HEK293 (cell line): ENCODE measurements around the gene ATP12A.

Experiments used
- ZBTB44 ChIP-seq: fragments of 450-650 bp; IDR thresholded peaks from 2 replicates; pipeline ENCODE4 v1.5.1; 2018; ENCODE audit warnings: missing biosample characterization, mild to moderate bottlenecking, missing genetic modification characterization
- ZEB2 ChIP-seq: fragments of 450-650 bp; formaldehyde crosslinking; IDR thresholded peaks from 2 replicates; pipeline ENCODE4 v1.5.1; 2016; ENCODE audit warnings: missing biosample characterization, missing genetic modification characterization
- ZNF146 ChIP-seq: fragments of 450-650 bp; formaldehyde crosslinking; IDR thresholded peaks from 2 replicates; pipeline ENCODE4 v1.5.1; 2016; ENCODE audit warnings: missing biosample characterization, missing genetic modification characterization
- ZNF580 ChIP-seq: fragments of 450-650 bp; formaldehyde crosslinking; IDR thresholded peaks from 2 replicates; pipeline ENCODE4 v1.5.1; 2016; ENCODE audit warnings: missing biosample characterization, missing genetic modification characterization

GRCh38 chr13:24724714-24725113, 44.5 kb downstream of the ATP12A start:
- TF ChIP-seq ZEB2 (tag by site-specific recombination) (no peak), ZNF580 (no peak), ZNF146 (no peak), ZBTB44 (tag by site-specific recombination) (no peak)
